HFFc6 (cell line): Measurements from ENCODE around the gene MAD2L1. TPM values are rescaled to one million over a fixed set of nuclear protein-coding genes. Genes with fewer than 3 reads are reported as not detected.
A peak's percentile ranks its signal among the peaks of the same experiment; 100 is the strongest.

Experiments
- DNase-seq: peaks from one replicate; pipeline ENCODE4 v3.0.0-alpha.2; 2018
- H3K27ac Mint-ChIP-seq: 2 replicates; pipeline ENCODE4 v1.8.0; 2020; ENCODE audit warnings: mild to moderate bottlenecking, mixed read lengths
- H3K27me3 Mint-ChIP-seq: 2 replicates; pipeline ENCODE4 v1.8.0; 2021; ENCODE audit warnings: mild to moderate bottlenecking, moderate library complexity, mixed read lengths; ENCODE audit not compliant: insufficient read depth
- H3K36me3 Mint-ChIP-seq: 2 replicates; pipeline ENCODE4 v1.8.0; 2021; ENCODE audit warnings: low read depth, mixed read lengths
- H3K4me1 Mint-ChIP-seq: 2 replicates; pipeline ENCODE4 v1.8.0; 2020; ENCODE audit warnings: low read depth, mixed read lengths
- H3K4me3 Mint-ChIP-seq: 2 replicates; pipeline ENCODE4 v1.8.0; 2020; ENCODE audit warnings: mild to moderate bottlenecking, moderate library complexity, mixed read lengths
- H3K9me3 Mint-ChIP-seq: 2 replicates; pipeline ENCODE4 v1.8.0; 2020; ENCODE audit warnings: mild to moderate bottlenecking, mixed read lengths
- CTCF ChIP-seq: fragments of 200-600 bp; sonication (generic); IDR thresholded peaks from 2 replicates; pipeline ENCODE4 v1.5.0; 2021; ENCODE audit warnings: antibody characterized with exemption, mild to moderate bottlenecking
- total RNA-seq, 6 experiments: library from RNA; stranded (reverse); fragmentation: NEBNext Ultra II Directional; extraction: Animal tissue kit (Norgen Biotek cat#: 25700); gene quantifications; 2 replicates in 1 of 6; 3 replicates in 5 of 6; pipeline ENCODE4 v1.2.3, GENCODE V29; 2021

The MAD2L1 gene
- total RNA-seq, 6 experiments from 2014 or later: 18.3 to 36.5 (median 31.6) TPM

- no peak overlapping the region for H3K4me3 Mint-ChIP-seq
- H3K4me1 Mint-ChIP-seq: peaks cover 37% of the 10 kb centered on the region
- DNase-seq: no peak
- TF ChIP-seq CTCF: no peak
- H3K27ac Mint-ChIP-seq: no peak overlapping the region
- no peaks in the 10 kb centered on the region for H3K9me3 Mint-ChIP-seq
- no peaks in the 10 kb centered on the region; the same call in 1 of the 2 replicates for H3K27me3 Mint-ChIP-seq
- H3K36me3 Mint-ChIP-seq: peaks cover 11% of the 10 kb centered on the region; the same call in 1 of the 2 replicates
These were observed 9.2 kb downstream of the MAD2L1 start for GRCh38 chr4:120057416-120057815.

- Mint-ChIP-seq H3K4me1 (peaks cover 30% of the 10 kb centered on the region), H3K36me3 (peaks cover 11% of the 10 kb centered on the region; the same call in 1 of the 2 replicates), H3K27ac (no peak overlapping the region), H3K9me3 (no peaks in the 10 kb centered on the region), H3K27me3 (no peaks in the 10 kb centered on the region; the same call in 1 of the 2 replicates), H3K4me3 (no peak overlapping the region)
- peak; percentile 42 for DNase-seq
- TF ChIP-seq CTCF: peak; percentile 74
These were observed 10.4 kb downstream of the MAD2L1 start for GRCh38 chr4:120056246-120056645.

- Mint-ChIP-seq H3K27ac (no peak overlapping the region), H3K4me1 (peaks cover 30% of the 10 kb centered on the region), H3K27me3 (no peaks in the 10 kb centered on the region; the same call in 1 of the 2 replicates), H3K36me3 (peaks cover 11% of the 10 kb centered on the region; the same call in 1 of the 2 replicates), H3K4me3 (no peak overlapping the region), H3K9me3 (no peaks in the 10 kb centered on the region)
- TF ChIP-seq CTCF: no peak
- no peak for DNase-seq
These were observed 10.9 kb downstream of the MAD2L1 start for GRCh38 chr4:120055795-120056194.

GRCh38 chr4:120055162-120055561, 11.5 kb downstream of the MAD2L1 start:
- H3K9me3 Mint-ChIP-seq: no peaks in the 10 kb centered on the region
- H3K36me3 Mint-ChIP-seq: peaks cover 9% of the 10 kb centered on the region; the same call in 1 of the 2 replicates
- H3K4me1 Mint-ChIP-seq: peaks cover 30% of the 10 kb centered on the region
- DNase-seq: no peak
- H3K27me3 Mint-ChIP-seq: no peaks in the 10 kb centered on the region; the same call in 1 of the 2 replicates
- H3K4me3 Mint-ChIP-seq: no peak overlapping the region
- TF ChIP-seq CTCF: no peak
- no peak overlapping the region for H3K27ac Mint-ChIP-seq

GRCh38 chr4:120053911-120054310, 12.7 kb downstream of the MAD2L1 start:
- peaks cover 28% of the 10 kb centered on the region for H3K4me1 Mint-ChIP-seq
- no peak for TF ChIP-seq CTCF
- no peaks in the 10 kb centered on the region; the same call in 1 of the 2 replicates for H3K27me3 Mint-ChIP-seq
- H3K36me3 Mint-ChIP-seq: peaks cover 3% of the 10 kb centered on the region; the same call in 1 of the 2 replicates
- no peak overlapping the region for H3K27ac Mint-ChIP-seq
- H3K4me3 Mint-ChIP-seq: no peak overlapping the region
- DNase-seq: no peak
- H3K9me3 Mint-ChIP-seq: no peaks in the 10 kb centered on the region
